Kidney glomerular epithelial cell (primary cell): ENCODE results near the gene CCDC141.
"Not testable (repeated sequence)": the region's sequence is repeated elsewhere in the genome, so short reads cannot be mapped to it uniquely, and the experiment has no call there.

ENCODE experiments used
- DNase-seq: peaks from one replicate; lab custom pipeline; 2025; lab: John Stamatoyannopoulos, UW

CCDC141 gene

DNA sequence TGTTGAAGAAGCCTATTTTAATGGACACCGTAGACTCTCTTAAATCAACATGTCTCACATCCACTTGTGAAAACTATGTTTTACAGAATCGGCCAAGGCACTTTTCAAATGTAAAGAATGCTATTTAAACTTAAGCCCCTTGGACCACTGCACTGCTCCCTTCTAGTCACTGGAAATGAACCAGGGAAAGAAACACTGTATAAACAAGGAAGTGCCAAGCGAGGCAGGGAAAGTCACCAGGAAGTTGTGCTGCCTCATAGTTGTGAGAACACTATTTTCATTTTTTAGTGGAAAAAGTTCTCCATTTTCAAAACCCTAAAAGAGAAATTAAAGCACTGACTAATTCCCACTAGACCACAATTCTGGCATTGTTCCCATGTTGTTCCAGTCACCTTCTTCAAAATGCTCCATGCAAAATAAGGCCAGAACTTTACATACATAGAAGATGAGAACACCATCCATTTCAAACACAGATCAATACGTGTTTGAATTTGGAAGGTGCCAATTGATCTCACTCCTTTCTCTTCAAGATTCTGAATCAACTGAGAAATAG is 13.5 kb downstream of the CCDC141 start:
- no peak for DNase-seq

- no peak for DNase-seq
Observed at GRCh38 chr2:179031731-179032408, 18.1 kb downstream of the CCDC141 start.

- no peak for DNase-seq
Observed at GRCh38 chr2:179024445-179024844, 25.5 kb downstream of the CCDC141 start.

GRCh38 chr2:179022685-179023084 is 27.3 kb downstream of the CCDC141 start:
- DNase-seq = no peak

DNA sequence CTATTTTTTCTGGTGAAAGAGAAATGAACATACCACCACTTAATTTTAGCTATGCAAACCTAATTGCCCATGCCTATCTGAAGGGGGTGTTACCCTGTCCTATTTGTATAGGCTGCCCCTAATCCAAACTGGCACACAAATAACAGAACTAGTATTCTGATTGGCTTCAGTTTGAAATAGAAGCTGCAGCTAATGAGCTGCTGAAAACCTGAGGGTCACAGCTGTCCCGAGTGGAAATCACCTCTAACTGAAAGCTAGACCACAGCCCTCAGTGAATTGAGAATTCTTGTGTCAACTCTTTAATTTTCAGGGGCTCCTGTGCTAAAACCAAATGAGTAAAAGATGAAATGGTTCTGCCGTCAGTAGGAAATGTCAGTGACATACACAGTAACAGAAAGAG is 28.7 kb downstream of the CCDC141 start:
- DNase-seq = no peak

GRCh38 chr2:179020156-179020750 is 29.7 kb downstream of the CCDC141 start:
- DNase-seq = no peak

- no peak for DNase-seq
Observed at GRCh38 chr2:179019260-179019659, 30.7 kb downstream of the CCDC141 start.

DNA sequence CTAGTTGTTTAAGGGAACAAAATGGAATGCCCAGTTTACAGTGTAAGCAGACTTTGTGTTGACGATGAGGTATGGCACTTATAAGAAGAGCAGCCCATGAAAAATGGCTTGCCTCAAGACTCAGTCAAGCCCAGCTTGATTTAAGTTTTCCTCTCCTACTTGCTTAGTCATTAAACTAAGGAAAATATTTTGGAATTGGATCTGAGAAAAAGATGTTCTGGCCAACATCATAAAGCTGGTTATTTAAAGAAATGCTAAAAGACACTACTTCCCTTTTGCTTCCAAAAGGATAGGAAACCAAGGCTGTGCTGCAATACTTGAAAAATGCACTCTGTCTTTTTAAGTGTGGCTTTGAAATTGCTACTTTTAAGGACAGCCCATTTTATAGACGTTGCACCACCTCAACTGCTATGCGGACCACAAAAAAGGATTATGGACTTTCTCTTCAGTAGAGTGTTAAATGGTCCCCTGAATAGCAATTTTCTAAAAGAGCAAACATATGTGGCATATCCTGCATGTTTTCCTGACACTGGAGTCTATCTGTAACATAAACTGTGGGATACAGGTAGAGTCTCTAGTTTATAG is 32.1 kb downstream of the CCDC141 start:
- DNase-seq = no peak

GRCh38 chr2:179014189-179014588 is 35.7 kb downstream of the CCDC141 start:
- not testable (repeated sequence) for DNase-seq

GRCh38 chr2:179005976-179006375 is 44.0 kb downstream of the CCDC141 start:
- no peak for DNase-seq

DNA sequence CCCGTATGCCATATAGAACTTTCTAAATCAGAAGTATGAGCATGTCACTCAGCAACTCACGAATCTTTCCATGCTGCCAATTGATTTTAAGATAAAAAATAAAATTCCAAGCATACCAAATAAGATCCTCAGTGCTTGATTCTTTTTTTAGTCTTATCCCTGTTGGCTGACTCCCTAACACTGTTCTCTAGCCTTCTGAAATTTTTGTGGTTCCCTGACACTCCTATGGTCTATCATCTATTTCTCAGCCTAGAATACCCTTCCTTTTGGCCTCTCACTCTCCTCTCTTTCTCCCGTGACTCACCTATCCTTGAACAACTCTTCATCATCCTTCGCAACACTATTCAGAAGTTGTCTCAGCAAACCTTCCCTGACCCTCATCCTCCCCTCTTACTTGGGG is 50.5 kb downstream of the CCDC141 start:
- DNase-seq = no peak

GRCh38 chr2:178998539-178998938 is 51.4 kb downstream of the CCDC141 start:
- no peak for DNase-seq

DNA sequence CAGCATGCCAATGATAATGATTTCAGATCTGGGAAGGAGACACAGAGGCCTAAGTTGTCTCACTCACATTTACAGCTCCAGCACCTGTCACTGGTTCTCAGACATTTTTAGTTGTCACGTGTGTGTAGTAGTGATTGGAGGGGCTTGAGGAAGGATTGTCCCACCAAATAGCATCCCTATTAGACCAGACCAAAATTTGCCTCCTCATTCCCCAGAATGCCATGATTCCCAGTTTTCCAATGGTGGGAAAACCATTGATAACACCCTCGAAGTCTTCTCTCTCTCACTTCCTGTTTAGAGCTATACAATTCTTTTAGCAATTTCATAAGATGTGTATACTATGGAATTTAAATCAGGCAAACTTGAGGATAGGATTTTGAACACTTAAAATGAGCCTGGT is 52.5 kb downstream of the CCDC141 start:
- no peak for DNase-seq

DNA sequence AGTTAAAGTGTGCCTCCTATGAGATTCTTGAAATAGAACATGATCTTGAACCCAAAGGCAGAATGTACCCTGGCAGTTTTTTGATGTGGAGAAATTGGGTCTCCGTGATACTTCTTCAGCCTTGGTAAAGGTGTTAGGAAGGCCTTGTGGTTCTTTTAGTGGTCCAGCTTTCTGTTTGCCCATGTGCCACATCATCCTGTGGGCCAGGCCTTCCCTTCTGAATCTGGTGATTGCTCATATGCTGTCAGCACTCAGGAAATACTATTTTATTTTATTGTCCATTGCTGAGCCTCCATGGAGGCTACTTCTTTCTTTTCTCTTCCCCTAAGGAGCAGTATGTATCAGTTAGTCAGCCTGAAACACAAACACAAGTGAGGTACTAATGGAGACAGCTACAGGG is 52.9 kb downstream of the CCDC141 start:
- DNase-seq = no peak

- DNase-seq = no peak
Observed at GRCh38 chr2:178994264-178994663, 55.7 kb downstream of the CCDC141 start.

GRCh38 chr2:178993788-178994187 is 56.1 kb downstream of the CCDC141 start:
- DNase-seq = no peak

GRCh38 chr2:178992719-178993118 is 57.2 kb downstream of the CCDC141 start:
- DNase-seq = not testable (repeated sequence)

- DNase-seq = no peak
Observed at GRCh38 chr2:178990533-178991241, 59.2 kb downstream of the CCDC141 start.

DNA sequence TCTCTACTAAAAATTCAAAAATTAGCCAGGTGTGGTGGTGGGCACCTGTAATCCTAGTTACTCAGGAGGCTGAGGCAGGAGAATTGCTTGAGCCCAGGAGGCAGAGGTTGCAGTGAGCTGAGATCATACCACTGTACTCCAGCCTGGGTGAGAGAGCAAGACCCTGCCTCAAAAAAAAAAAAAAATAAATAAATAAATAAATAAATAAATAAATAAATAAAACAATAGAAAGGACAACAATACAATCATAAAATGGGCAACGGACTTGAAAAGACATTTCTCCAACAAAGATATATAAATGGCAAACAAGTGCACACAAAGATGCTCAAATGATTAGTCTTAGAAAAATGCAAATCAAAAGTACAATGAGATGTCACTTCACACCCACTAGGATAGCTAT is 60.5 kb downstream of the CCDC141 start:
- DNase-seq = not testable (repeated sequence)

DNA sequence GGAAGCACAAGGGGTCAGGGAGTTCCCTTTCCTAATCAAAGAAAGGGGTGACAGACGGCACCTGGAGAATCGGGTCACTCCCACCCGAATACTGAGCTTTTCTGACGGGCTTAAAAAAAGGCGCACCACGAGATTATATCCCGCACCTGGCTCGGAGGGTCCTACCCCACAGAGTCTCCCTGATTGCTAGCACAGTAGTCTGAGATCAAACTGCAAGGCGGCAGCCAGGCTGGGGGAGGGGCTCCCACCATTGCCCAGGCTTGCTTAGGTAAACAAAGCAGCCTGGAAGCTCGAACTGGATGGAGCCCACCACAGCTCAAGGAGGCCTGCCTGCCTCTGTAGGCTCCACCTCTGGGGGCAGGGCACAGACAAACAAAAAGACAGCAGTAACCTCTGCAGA is 67.3 kb downstream of the CCDC141 start:
- DNase-seq = not testable (repeated sequence)

DNA sequence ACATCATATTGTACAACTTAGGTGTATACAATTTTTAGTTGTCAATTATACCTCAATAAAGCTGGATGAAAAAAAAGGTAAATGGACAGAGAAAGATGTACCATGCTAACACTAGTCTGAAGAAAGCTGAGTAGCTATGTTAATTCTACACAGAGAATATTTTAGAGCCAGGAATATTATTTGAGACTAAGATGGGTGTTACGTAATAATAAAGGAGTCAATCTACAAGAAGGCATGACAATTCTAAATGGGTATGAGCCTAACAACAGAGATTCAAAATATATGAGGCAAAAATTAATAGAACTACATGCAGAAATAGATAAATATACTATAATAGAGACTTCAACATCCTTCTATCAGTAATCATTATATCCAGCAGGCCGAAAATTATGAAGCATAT is 69.1 kb downstream of the CCDC141 start:
- DNase-seq = no peak

- no peak for DNase-seq
Observed at GRCh38 chr2:178978667-178979066, 71.3 kb downstream of the CCDC141 start.

GRCh38 chr2:178976351-178976750 is 73.6 kb downstream of the CCDC141 start:
- DNase-seq = no peak
